Measurements from ENCODE around the gene GRAMD4.

Gene GRAMD4

GRCh38 chr22:46723882-46724281 is 103.7 kb downstream of the GRAMD4 start:
- DNase-seq (ENCODE audit: low spot score) = no peak

GRCh38 chr22:46725096-46725495 is 104.9 kb downstream of the GRAMD4 start:
- DNase-seq (ENCODE audit: low spot score) = no peak

GRCh38 chr22:46726066-46726985 is 106.1 kb downstream of the GRAMD4 start:
- DNase-seq (ENCODE audit: low spot score) = no peak

- no peak for DNase-seq (ENCODE audit: low spot score)
Measured at GRCh38 chr22:46726986-46727317, 106.8 kb downstream of the GRAMD4 start.

GRCh38 chr22:46727813-46728364 is 107.7 kb downstream of the GRAMD4 start:
- no peak for DNase-seq (ENCODE audit: low spot score)

GRCh38 chr22:46728470-46728869 is 108.3 kb downstream of the GRAMD4 start:
- DNase-seq (ENCODE audit: low spot score) = no peak
